Loucy (cell line): ENCODE measurements around the gene LRRC41.

Experiments
- H2AFZ ChIP-seq: fragments of 200-600 bp; sonication (generic); 2 replicates; pipeline ENCODE4 v1.6.0; 2016; ENCODE audit warnings: antibody characterized with exemption, mild to moderate bottlenecking, low read length, moderate library complexity
- H3F3A ChIP-seq: fragments of 200-600 bp; 2 replicates; pipeline ENCODE4 v1.6.0; 2016; ENCODE audit warnings: antibody characterized with exemption, low read depth, mild to moderate bottlenecking
- H3K27me3 ChIP-seq: fragments of 200-600 bp; sonication (generic); 2 replicates; pipeline ENCODE4 v1.6.1; 2014; ENCODE audit warnings: low read length, mild to moderate bottlenecking; ENCODE audit not compliant: insufficient read depth, poor library complexity, severe bottlenecking
- H3K36me3 ChIP-seq: fragments of 200-600 bp; sonication (generic); 2 replicates; pipeline ENCODE4 v1.6.1; 2016; ENCODE audit warnings: low read length; ENCODE audit not compliant: insufficient read depth
- H3K4me1 ChIP-seq: fragments of 200-600 bp; sonication (generic); 2 replicates; pipeline ENCODE4 v1.5.1; 2014; ENCODE audit warnings: low read length, mild to moderate bottlenecking; ENCODE audit not compliant: insufficient read depth, poor library complexity, severe bottlenecking
- H3K4me2 ChIP-seq: fragments of 200-600 bp; sonication (generic); 2 replicates; pipeline ENCODE4 v1.6.0; 2014; ENCODE audit warnings: antibody characterized with exemption, low read length, low read depth, mild to moderate bottlenecking; ENCODE audit not compliant: poor library complexity, severe bottlenecking
- H3K4me3 ChIP-seq: fragments of 200-600 bp; sonication (generic); 2 replicates; pipeline ENCODE4 v1.5.1; 2014; ENCODE audit warnings: low read length, mild to moderate bottlenecking, mixed read lengths; ENCODE audit not compliant: poor library complexity, severe bottlenecking
- H3K79me2 ChIP-seq: fragments of 200-600 bp; sonication (generic); 2 replicates; pipeline ENCODE4 v1.6.1; 2014; ENCODE audit warnings: low read length; ENCODE audit not compliant: insufficient read depth
- H3K9ac ChIP-seq: fragments of 200-600 bp; sonication (generic); 2 replicates; pipeline ENCODE4 v1.6.0; 2014; ENCODE audit warnings: mild to moderate bottlenecking, low read depth, low read length, moderate library complexity; ENCODE audit not compliant: poor library complexity, severe bottlenecking
- H3K9me2 ChIP-seq: fragments of 200-600 bp; sonication (generic); replicated peaks from 2 replicates; pipeline ENCODE4 v1.6.1; 2016; ENCODE audit warnings: low read depth, low read length, mixed read lengths
- H3K9me3 ChIP-seq: fragments of 200-600 bp; sonication (generic); 2 replicates; pipeline ENCODE4 v1.6.1; 2014; ENCODE audit warnings: mild to moderate bottlenecking, antibody characterized with exemption, low read length, low read depth; ENCODE audit not compliant: insufficient read depth
- H4K20me1 ChIP-seq: fragments of 200-600 bp; sonication (generic); 2 replicates; pipeline ENCODE4 v1.6.0; 2014; ENCODE audit warnings: antibody characterized with exemption, low read length, mild to moderate bottlenecking; ENCODE audit not compliant: insufficient read depth, poor library complexity, severe bottlenecking
- CTCF ChIP-seq: fragments of 200-600 bp; sonication (generic); conservative IDR thresholded peaks from 2 replicates; pipeline ENCODE4 v1.5.1; 2014; ENCODE audit warnings: mild to moderate bottlenecking, antibody characterized with exemption, low read length
- EZH2phosphoT487 ChIP-seq: fragments of 200-600 bp; IDR thresholded peaks from 2 replicates; pipeline ENCODE4 v1.6.1; 2018; ENCODE audit warnings: antibody characterized with exemption, mild to moderate bottlenecking, moderate library complexity, borderline replicate concordance

LRRC41 gene

GRCh38 chr1:46301808-46302640 lies 1.4 kb downstream of the LRRC41 start:
- Histone ChIP-seq H3K79me2 (peaks cover 88% of the 10 kb centered on the region), H3K4me1 (peaks cover 36% of the 10 kb centered on the region), H3K36me3 (peaks cover 10% of the 10 kb centered on the region; the same call in 1 of the 2 replicates), H3K9me3 (no peaks in the 10 kb centered on the region), H3K4me3 (peak overlapping the region; percentile 81), H3K4me2 (peak overlapping the region; percentile 93), H2AFZ (peak overlapping the region; percentile 80), H3K9me2 (no peaks in the 10 kb centered on the region), H4K20me1 (peaks cover 61% of the 10 kb centered on the region), H3K9ac (peak overlapping the region; percentile 87), H3K27me3 (peaks cover 4% of the 10 kb centered on the region), H3F3A (no peaks in the 10 kb centered on the region)
- TF ChIP-seq CTCF: peak; percentile 45
- no peak for TF ChIP-seq EZH2phosphoT487

- H3K36me3 ChIP-seq: peaks cover 17% of the 10 kb centered on the region; the same call in 1 of the 2 replicates
- no peaks in the 10 kb centered on the region for H3K9me3 ChIP-seq
- H3K4me3 ChIP-seq: peak overlapping the region; percentile 81
- H3F3A ChIP-seq: no peaks in the 10 kb centered on the region
- no peaks in the 10 kb centered on the region for H3K9me2 ChIP-seq
- peaks cover 82% of the 10 kb centered on the region for H3K79me2 ChIP-seq
- peaks cover 4% of the 10 kb centered on the region for H3K27me3 ChIP-seq
- TF ChIP-seq CTCF: no peak
- no peak for TF ChIP-seq EZH2phosphoT487
- H3K9ac ChIP-seq: peak overlapping the region; percentile 87
- peak overlapping the region; percentile 93 for H3K4me2 ChIP-seq
- peaks cover 58% of the 10 kb centered on the region for H4K20me1 ChIP-seq
- peaks cover 32% of the 10 kb centered on the region for H3K4me1 ChIP-seq
- H2AFZ ChIP-seq: 0 out of 2 replicates have a peak overlapping the region, but pooled peaks have one; percentile 80
Measured at GRCh38 chr1:46301406-46301807, 2.0 kb downstream of the LRRC41 start.

GRCh38 chr1:46300673-46301405 lies 2.6 kb downstream of the LRRC41 start:
- Histone ChIP-seq H3K9me2 (no peaks in the 10 kb centered on the region), H3K9me3 (no peaks in the 10 kb centered on the region), H3K4me3 (peak overlapping the region; percentile 81), H3K79me2 (peaks cover 76% of the 10 kb centered on the region), H3K36me3 (peaks cover 20% of the 10 kb centered on the region; the same call in 1 of the 2 replicates), H3K9ac (peak overlapping the region; percentile 87), H3K4me1 (peaks cover 28% of the 10 kb centered on the region), H4K20me1 (peaks cover 53% of the 10 kb centered on the region), H3K4me2 (peak overlapping the region; percentile 93), H2AFZ (no peak overlapping the region), H3K27me3 (peaks cover 4% of the 10 kb centered on the region), H3F3A (no peaks in the 10 kb centered on the region)
- TF ChIP-seq EZH2phosphoT487 (no peak), CTCF (no peak)
